OCI-LY1 (cell line): ENCODE results near the gene MYO1D.

Source experiments
- EZH2 ChIP-seq: fragments of 200-600 bp; sonication (generic), shearing (Covaris generic); IDR thresholded peaks from 2 replicates; pipeline ENCODE4 v1.8.0; 2017; ENCODE audit warnings: borderline replicate concordance, mixed run types, mild to moderate bottlenecking, antibody characterized with exemption, low read length, moderate library complexity, mixed read lengths
- TF ChIP-seq, protein P1 (sequence below): fragments of 200-600 bp; sonication (generic), shearing (Covaris generic); IDR thresholded peaks from 2 replicates; pipeline ENCODE4 v1.5.1; 2017; ENCODE audit warnings: mild to moderate bottlenecking, antibody characterized with exemption, low read length, moderate library complexity, mixed read lengths

DNA sequence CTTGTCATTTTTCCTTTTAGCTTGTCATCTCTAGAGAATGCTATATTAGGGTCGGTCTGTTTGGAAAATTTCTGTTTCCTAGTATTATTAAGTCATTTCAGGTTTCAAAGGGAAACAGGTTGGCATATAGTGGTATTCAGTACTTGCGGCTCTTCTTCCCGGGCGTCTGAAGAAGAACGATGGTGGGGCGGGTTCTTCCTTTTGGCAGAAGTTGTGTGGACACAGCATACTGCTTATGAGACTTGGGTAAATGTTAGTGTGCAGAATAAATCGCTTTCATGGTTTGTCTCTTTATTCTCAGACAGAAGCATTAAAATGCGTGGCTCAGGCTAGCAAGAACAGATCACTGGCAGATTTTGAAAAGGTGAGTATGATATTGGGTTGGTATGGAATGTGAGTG, 399.7 kb downstream of the MYO1D start:
- TF ChIP-seq EZH2: no peak
- TF ChIP-seq, protein P1, sequence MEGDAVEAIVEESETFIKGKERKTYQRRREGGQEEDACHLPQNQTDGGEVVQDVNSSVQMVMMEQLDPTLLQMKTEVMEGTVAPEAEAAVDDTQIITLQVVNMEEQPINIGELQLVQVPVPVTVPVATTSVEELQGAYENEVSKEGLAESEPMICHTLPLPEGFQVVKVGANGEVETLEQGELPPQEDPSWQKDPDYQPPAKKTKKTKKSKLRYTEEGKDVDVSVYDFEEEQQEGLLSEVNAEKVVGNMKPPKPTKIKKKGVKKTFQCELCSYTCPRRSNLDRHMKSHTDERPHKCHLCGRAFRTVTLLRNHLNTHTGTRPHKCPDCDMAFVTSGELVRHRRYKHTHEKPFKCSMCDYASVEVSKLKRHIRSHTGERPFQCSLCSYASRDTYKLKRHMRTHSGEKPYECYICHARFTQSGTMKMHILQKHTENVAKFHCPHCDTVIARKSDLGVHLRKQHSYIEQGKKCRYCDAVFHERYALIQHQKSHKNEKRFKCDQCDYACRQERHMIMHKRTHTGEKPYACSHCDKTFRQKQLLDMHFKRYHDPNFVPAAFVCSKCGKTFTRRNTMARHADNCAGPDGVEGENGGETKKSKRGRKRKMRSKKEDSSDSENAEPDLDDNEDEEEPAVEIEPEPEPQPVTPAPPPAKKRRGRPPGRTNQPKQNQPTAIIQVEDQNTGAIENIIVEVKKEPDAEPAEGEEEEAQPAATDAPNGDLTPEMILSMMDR: no peak
